Measurements from ENCODE around the gene KRABD2.

The KRABD2 gene

GRCh38 chr17:8406174-8406573 is 29.7 kb upstream of the KRABD2 start:
- H3K4me3 ChIP-seq: no peak overlapping the region
- peaks cover 0 to 8% (median 0%) of the 10 kb centered on the region in 4 donors for H3K4me1 ChIP-seq
- TF ChIP-seq, protein P1, sequence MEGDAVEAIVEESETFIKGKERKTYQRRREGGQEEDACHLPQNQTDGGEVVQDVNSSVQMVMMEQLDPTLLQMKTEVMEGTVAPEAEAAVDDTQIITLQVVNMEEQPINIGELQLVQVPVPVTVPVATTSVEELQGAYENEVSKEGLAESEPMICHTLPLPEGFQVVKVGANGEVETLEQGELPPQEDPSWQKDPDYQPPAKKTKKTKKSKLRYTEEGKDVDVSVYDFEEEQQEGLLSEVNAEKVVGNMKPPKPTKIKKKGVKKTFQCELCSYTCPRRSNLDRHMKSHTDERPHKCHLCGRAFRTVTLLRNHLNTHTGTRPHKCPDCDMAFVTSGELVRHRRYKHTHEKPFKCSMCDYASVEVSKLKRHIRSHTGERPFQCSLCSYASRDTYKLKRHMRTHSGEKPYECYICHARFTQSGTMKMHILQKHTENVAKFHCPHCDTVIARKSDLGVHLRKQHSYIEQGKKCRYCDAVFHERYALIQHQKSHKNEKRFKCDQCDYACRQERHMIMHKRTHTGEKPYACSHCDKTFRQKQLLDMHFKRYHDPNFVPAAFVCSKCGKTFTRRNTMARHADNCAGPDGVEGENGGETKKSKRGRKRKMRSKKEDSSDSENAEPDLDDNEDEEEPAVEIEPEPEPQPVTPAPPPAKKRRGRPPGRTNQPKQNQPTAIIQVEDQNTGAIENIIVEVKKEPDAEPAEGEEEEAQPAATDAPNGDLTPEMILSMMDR (IDR thresholded peaks at IDR 0.05): no peak
- DNase-seq: no peak
- intact Hi-C loops (cut with DNase I): loop anchor here in 1 of 2 donors (10.0 kb wide), 1 partner anchor 339 kb away; the partner anchor contains the start of gene CCDC42
- H3K27me3 ChIP-seq: no peaks in the 10 kb centered on the region
- no peak for ATAC-seq
- no peak overlapping the region for H3K27ac ChIP-seq
- 43% methylated on average over 1 of the region's 2 CpGs for WGBS (ENCODE audit: insufficient coverage, low coverage, low lambda C conversion rate, missing lambda C conversion rate)
- no peaks in the 10 kb centered on the region for H3K36me3 ChIP-seq
- no peaks in the 10 kb centered on the region for H3K9me3 ChIP-seq

- peak in 1 of 3 donors; percentile 33 for DNase-seq
- Histone ChIP-seq H3K27ac (no peak overlapping the region), H3K27me3 (no peaks in the 10 kb centered on the region), H3K4me1 (peaks cover 0 to 6% (median 0%) of the 10 kb centered on the region in 4 donors), H3K4me3 (no peak overlapping the region), H3K36me3 (no peaks in the 10 kb centered on the region), H3K9me3 (no peaks in the 10 kb centered on the region)
- WGBS (ENCODE audit: insufficient coverage, low coverage, low lambda C conversion rate, missing lambda C conversion rate): no CpG with 5 or more reads among the region's 11 CpGs
- ATAC-seq: peak in 1 of 4 donors; percentile 15
- TF ChIP-seq POLR2A (IDR thresholded peaks at IDR 0.05): no peak
- TF ChIP-seq, protein P1 (IDR thresholded peaks at IDR 0.05): no peak
- intact Hi-C loops (cut with DNase I): loop anchor here in 1 of 2 donors (10.0 kb wide), 1 partner anchor 339 kb away; the partner anchor contains the start of gene CCDC42
Measured at GRCh38 chr17:8405499-8406016, 29.1 kb upstream of the KRABD2 start.

- intact Hi-C loops (cut with DNase I): loop anchor here in 1 of 2 donors (10.0 kb wide), 1 partner anchor 342 kb away; the partner anchor contains the start of gene CCDC42
Measured at GRCh38 chr17:8402921-8403536, 26.5 kb upstream of the KRABD2 start.

GRCh38 chr17:8401107-8401506 is 24.6 kb upstream of the KRABD2 start:
- Histone ChIP-seq H3K27ac (no peak overlapping the region), H3K4me3 (no peak overlapping the region), H3K9me3 (no peaks in the 10 kb centered on the region), H3K4me1 (no peaks in the 10 kb centered on the region), H3K27me3 (no peaks in the 10 kb centered on the region), H3K36me3 (no peaks in the 10 kb centered on the region)
- ATAC-seq (no peak), DNase-seq (no peak)
- TF ChIP-seq, protein P1 (IDR thresholded peaks at IDR 0.05): no peak
- no peak for TF ChIP-seq POLR2A (IDR thresholded peaks at IDR 0.05)
- WGBS (ENCODE audit: insufficient coverage, low coverage, low lambda C conversion rate, missing lambda C conversion rate): 71% methylated on average over 2 of the region's 2 CpGs
- intact Hi-C loops (cut with DNase I): loop anchor here in 1 of 2 donors (10.0 kb wide), 1 partner anchor 344 kb away; the partner anchor contains the start of gene CCDC42

More at GRCh38 chr17:8402921-8403536, 26.5 kb upstream of the KRABD2 start:
- no peaks in the 10 kb centered on the region for H3K27me3 ChIP-seq
- no peaks in the 10 kb centered on the region for H3K36me3 ChIP-seq
- no peaks in the 10 kb centered on the region for H3K9me3 ChIP-seq
- no peak overlapping the region for H3K4me3 ChIP-seq
- DNase-seq (no peak), ATAC-seq (no peak)
- no peaks in the 10 kb centered on the region for H3K4me1 ChIP-seq
- WGBS (ENCODE audit: insufficient coverage, low coverage, low lambda C conversion rate, missing lambda C conversion rate): 74% methylated on average over 11 of the region's 11 CpGs
- H3K27ac ChIP-seq: no peak overlapping the region
- TF ChIP-seq, protein P1 (IDR thresholded peaks at IDR 0.05): no peak
- TF ChIP-seq POLR2A (IDR thresholded peaks at IDR 0.05): no peak
